Smooth muscle cell (in vitro differentiated cells): ENCODE data around the gene CLASP2. TPM values are rescaled to one million over a fixed set of nuclear protein-coding genes. Genes with fewer than 3 reads are reported as not detected.

Source experiments
- DNase-seq: peaks from one replicate; lab custom pipeline; 2025; ENCODE audit not compliant: unreplicated experiment; lab: John Stamatoyannopoulos, UW
- H2AFZ ChIP-seq: fragments of 200-600 bp; sonication (generic); 2 replicates; pipeline ENCODE4 v1.6.0; 2016; ENCODE audit warnings: antibody characterized with exemption, low read depth, mild to moderate bottlenecking
- H3F3A ChIP-seq: fragments of 200-600 bp; sonication (generic); 2 replicates; pipeline ENCODE4 v1.6.0; 2017; ENCODE audit warnings: antibody characterized with exemption, low read depth
- H3K27ac ChIP-seq: fragments of 200-600 bp; sonication (generic); 2 replicates; pipeline ENCODE4 v1.5.1; 2016; ENCODE audit warnings: low read depth, mild to moderate bottlenecking
- H3K27me3 ChIP-seq: fragments of 200-600 bp; sonication (generic); 2 replicates; pipeline ENCODE4 v1.6.1; 2016; ENCODE audit warnings: low read depth, mild to moderate bottlenecking
- H3K36me3 ChIP-seq: fragments of 200-600 bp; sonication (generic); 2 replicates; pipeline ENCODE4 v1.5.1; 2016; ENCODE audit warnings: low read depth
- H3K4me1 ChIP-seq: fragments of 200-600 bp; sonication (generic); 2 replicates; pipeline ENCODE4 v1.5.1; 2016; ENCODE audit warnings: low read depth
- H3K4me2 ChIP-seq: fragments of 200-600 bp; sonication (generic); 2 replicates; pipeline ENCODE4 v1.6.0; 2016; ENCODE audit warnings: mild to moderate bottlenecking
- H3K4me3 ChIP-seq: fragments of 200-600 bp; sonication (generic); 2 replicates; pipeline ENCODE4 v1.5.1; 2016; ENCODE audit warnings: mild to moderate bottlenecking
- H3K79me2 ChIP-seq: fragments of 200-600 bp; sonication (generic); 2 replicates; pipeline ENCODE4 v1.6.0; 2016; ENCODE audit warnings: low read depth, mild to moderate bottlenecking
- H3K9ac ChIP-seq: fragments of 200-600 bp; sonication (generic); 2 replicates; pipeline ENCODE4 v1.6.0; 2016; ENCODE audit warnings: low read depth
- H3K9me3 ChIP-seq: fragments of 200-600 bp; sonication (generic); replicated peaks from 2 replicates; pipeline ENCODE4 v1.5.1; 2016; ENCODE audit warnings: low read depth
- H4K20me1 ChIP-seq: fragments of 200-600 bp; sonication (generic); 2 replicates; pipeline ENCODE4 v1.6.0; 2016; ENCODE audit warnings: low read depth
- WGBS: methylation state at CpG from one replicate; pipeline ENCODE4 v1.1.7; 2016; ENCODE audit warnings: low lambda C conversion rate; 5-methylcytosine and 5-hydroxymethylcytosine counted together
- polyA plus RNA-seq: library from polyadenylated mRNA; unstranded; fragments of >200 nt; fragmentation: Nextera tagmentation; extraction: Ambion mirVana; gene quantifications from 2 replicates; pipeline ENCODE4 v1.2.1, GENCODE V29; 2016
- total RNA-seq: library from RNA; depleted of rRNA; stranded (reverse); fragments of >200 nt; gene quantifications from 2 replicates; pipeline ENCODE4 v1.2.3, GENCODE V29; 2014
- TF ChIP-seq, protein P1 (sequence below): fragments of 200-600 bp; sonication (generic); IDR thresholded peaks from 2 replicates; pipeline ENCODE4 v1.5.1; 2017; ENCODE audit warnings: borderline replicate concordance, mild to moderate bottlenecking, antibody characterized with exemption; ENCODE audit not compliant: insufficient read depth, poor library complexity, severe bottlenecking

The CLASP2 gene
- total and polyA plus RNA-seq, 2 experiments from 2014 or later: 17.9 to 61.4 TPM

DNA sequence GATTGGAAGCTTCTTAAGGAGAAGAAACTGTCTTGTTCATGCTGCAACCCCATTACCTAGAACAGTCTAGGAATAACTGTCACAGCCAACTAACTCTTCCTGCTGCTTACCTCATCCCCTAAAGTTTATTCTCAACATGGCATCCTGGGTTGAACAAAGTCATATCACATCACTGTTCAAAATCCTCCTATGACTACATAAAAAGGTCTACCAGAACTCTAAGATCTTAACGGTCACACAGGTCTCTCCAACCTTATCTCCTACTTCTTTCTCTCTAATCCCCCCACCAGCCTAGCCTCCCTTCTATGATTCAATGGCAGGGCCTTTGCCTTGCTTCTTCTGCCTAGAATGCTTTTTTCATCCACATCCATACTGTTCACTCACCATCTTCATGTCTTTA lies 69.3 kb downstream of the CLASP2 start:
- H3K36me3 ChIP-seq: no peaks in the 10 kb centered on the region
- no peak overlapping the region for H3K4me3 ChIP-seq
- H3K4me1 ChIP-seq: no peaks in the 10 kb centered on the region
- H2AFZ ChIP-seq: no peak overlapping the region
- 64% methylated on average over 1 of the region's 1 CpG for WGBS
- H4K20me1 ChIP-seq: peaks cover 15% of the 10 kb centered on the region
- no peak overlapping the region for H3K27ac ChIP-seq
- peaks cover 31% of the 10 kb centered on the region for H3K79me2 ChIP-seq
- H3F3A ChIP-seq: no peaks in the 10 kb centered on the region
- TF ChIP-seq, protein P1, sequence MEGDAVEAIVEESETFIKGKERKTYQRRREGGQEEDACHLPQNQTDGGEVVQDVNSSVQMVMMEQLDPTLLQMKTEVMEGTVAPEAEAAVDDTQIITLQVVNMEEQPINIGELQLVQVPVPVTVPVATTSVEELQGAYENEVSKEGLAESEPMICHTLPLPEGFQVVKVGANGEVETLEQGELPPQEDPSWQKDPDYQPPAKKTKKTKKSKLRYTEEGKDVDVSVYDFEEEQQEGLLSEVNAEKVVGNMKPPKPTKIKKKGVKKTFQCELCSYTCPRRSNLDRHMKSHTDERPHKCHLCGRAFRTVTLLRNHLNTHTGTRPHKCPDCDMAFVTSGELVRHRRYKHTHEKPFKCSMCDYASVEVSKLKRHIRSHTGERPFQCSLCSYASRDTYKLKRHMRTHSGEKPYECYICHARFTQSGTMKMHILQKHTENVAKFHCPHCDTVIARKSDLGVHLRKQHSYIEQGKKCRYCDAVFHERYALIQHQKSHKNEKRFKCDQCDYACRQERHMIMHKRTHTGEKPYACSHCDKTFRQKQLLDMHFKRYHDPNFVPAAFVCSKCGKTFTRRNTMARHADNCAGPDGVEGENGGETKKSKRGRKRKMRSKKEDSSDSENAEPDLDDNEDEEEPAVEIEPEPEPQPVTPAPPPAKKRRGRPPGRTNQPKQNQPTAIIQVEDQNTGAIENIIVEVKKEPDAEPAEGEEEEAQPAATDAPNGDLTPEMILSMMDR: no peak
- DNase-seq: no peak
- H3K4me2 ChIP-seq: no peak overlapping the region
- H3K9ac ChIP-seq: no peak overlapping the region
- no peaks in the 10 kb centered on the region for H3K27me3 ChIP-seq
- no peaks in the 10 kb centered on the region for H3K9me3 ChIP-seq

DNA sequence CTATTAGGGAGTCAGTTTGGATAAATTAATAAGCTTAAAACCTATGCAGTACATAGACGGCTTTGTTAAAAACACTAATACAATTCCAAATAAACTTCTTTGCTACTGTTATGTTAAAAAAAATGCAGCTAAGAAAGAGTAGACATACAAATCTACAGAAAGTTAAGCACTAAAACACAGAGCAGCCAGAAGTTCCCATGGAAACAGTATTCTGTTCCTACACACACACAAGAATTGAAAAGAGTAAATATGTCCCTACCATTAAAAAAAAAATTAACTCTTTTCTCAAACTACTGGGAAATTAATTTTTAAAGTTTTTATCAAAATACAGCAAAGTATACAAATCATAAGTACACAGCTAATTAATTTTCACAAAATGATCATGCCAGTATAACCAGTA lies 71.6 kb downstream of the CLASP2 start:
- Histone ChIP-seq H3K36me3 (no peaks in the 10 kb centered on the region), H3K9me3 (no peaks in the 10 kb centered on the region), H3K27ac (no peak overlapping the region), H4K20me1 (no peaks in the 10 kb centered on the region), H3K27me3 (no peaks in the 10 kb centered on the region), H3K4me2 (no peak overlapping the region), H2AFZ (no peak overlapping the region), H3K4me1 (no peaks in the 10 kb centered on the region), H3K4me3 (no peak overlapping the region), H3K9ac (no peak overlapping the region), H3F3A (no peaks in the 10 kb centered on the region), H3K79me2 (peaks cover 23% of the 10 kb centered on the region)
- DNase-seq: no peak
- 100% methylated on average over 1 of the region's 1 CpG for WGBS
- TF ChIP-seq, protein P1: no peak

DNA sequence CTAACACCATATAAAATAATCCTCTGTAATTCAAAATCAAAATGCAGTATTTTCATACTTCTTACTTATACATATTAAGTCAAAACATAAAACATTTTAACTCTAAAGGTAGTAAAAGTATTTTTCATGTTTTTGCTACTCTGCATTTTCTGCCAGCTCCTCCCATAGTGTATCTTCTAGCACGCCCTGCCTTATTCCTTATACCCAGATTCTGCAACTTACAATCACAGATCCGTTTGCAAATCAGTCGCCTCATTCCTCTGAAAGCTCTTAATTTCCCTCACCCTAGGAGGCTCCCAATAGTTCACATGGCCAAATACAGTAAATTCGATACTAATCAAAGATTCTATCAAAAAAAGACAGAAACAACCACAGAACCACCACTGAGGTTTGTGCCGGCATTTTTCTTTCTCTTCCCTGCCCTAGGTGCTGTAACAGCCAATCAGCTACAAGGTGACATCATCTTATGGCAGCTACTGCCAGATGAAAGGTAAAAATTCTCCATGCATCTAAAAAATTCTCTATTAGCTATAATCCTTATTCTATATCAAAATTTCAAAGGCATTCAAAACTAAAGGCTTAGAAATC lies 72.9 kb downstream of the CLASP2 start:
- H2AFZ ChIP-seq: no peak overlapping the region
- no peaks in the 10 kb centered on the region for H3K27me3 ChIP-seq
- H3K27ac ChIP-seq: peak overlapping the region; percentile 33
- H3F3A ChIP-seq: no peaks in the 10 kb centered on the region
- H3K79me2 ChIP-seq: peaks cover 20% of the 10 kb centered on the region
- H3K4me1 ChIP-seq: no peaks in the 10 kb centered on the region
- TF ChIP-seq, protein P1: no peak
- no peaks in the 10 kb centered on the region for H4K20me1 ChIP-seq
- DNase-seq: no peak
- H3K9me3 ChIP-seq: no peaks in the 10 kb centered on the region
- peak overlapping the region; percentile 43 for H3K4me3 ChIP-seq
- peak overlapping the region; percentile 76 for H3K4me2 ChIP-seq
- peak overlapping the region; percentile 38 for H3K9ac ChIP-seq
- 71% methylated on average over 5 of the region's 5 CpGs for WGBS
- no peaks in the 10 kb centered on the region for H3K36me3 ChIP-seq

DNA sequence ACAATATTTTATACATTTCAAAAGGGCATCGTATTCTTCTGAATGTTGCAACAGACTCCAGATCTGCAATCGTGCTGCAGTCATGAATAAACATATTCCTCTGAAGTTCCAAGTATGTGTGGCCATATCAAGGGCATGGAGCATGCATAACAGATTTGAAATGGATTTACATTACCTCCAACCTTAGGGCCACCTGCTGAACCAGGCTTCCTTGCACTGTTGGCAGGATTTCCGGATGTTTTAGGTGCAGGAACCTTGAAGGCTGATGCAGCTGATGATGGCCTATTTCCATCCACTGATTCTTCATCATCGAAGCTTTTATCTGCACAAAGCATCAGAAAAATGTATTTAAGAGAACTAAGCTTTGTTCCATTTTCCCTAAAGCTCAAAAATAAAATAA lies 73.5 kb downstream of the CLASP2 start:
- H3K4me2 ChIP-seq: no peak overlapping the region

More for the DNA sequence above, 73.5 kb downstream of the CLASP2 start:
- Histone ChIP-seq H2AFZ (no peak overlapping the region), H3K79me2 (peaks cover 15% of the 10 kb centered on the region), H3F3A (no peaks in the 10 kb centered on the region), H3K4me3 (no peak overlapping the region), H3K27me3 (no peaks in the 10 kb centered on the region), H3K27ac (no peak overlapping the region), H4K20me1 (no peaks in the 10 kb centered on the region), H3K9ac (no peak overlapping the region), H3K9me3 (no peaks in the 10 kb centered on the region), H3K36me3 (no peaks in the 10 kb centered on the region), H3K4me1 (no peaks in the 10 kb centered on the region)
- no peak for DNase-seq
- 94% methylated on average over 4 of the region's 4 CpGs for WGBS
- TF ChIP-seq, protein P1: no peak
